Mesendoderm (in vitro differentiated cells): ENCODE measurements around the gene SMPD1.
A peak's percentile ranks its signal among the peaks of the same experiment; 100 is the strongest.

Experiments
- DNase-seq: peaks from one replicate; pipeline ENCODE4 v3.0.0; 2013
- H2AK5ac ChIP-seq: 2 replicates; pipeline ENCODE4 v1.6.1; 2013; ENCODE audit warnings: low read length, inconsistent platforms
- H2BK120ac ChIP-seq: 2 replicates; pipeline ENCODE4 v1.6.1; 2013; ENCODE audit warnings: low read depth, mild to moderate bottlenecking, low read length, moderate library complexity, mixed read lengths
- H2BK15ac ChIP-seq: replicated peaks from 2 replicates; pipeline ENCODE4 v1.6.1; 2013; ENCODE audit warnings: low read depth, mild to moderate bottlenecking, moderate library complexity
- H2BK5ac ChIP-seq: 2 replicates; pipeline ENCODE4 v1.6.1; 2013; ENCODE audit warnings: low read length, inconsistent platforms
- H3K18ac ChIP-seq: 2 replicates; pipeline ENCODE4 v1.6.1; 2013; ENCODE audit warnings: mild to moderate bottlenecking, low read length, mixed read lengths
- H3K23ac ChIP-seq: one replicate; pipeline ENCODE4 v1.6.1; 2013; ENCODE audit warnings: low read length
- H3K27ac ChIP-seq: 2 replicates; pipeline ENCODE4 v1.5.1; 2013; ENCODE audit warnings: low read depth, mild to moderate bottlenecking, inconsistent platforms, low read length, moderate library complexity
- H3K27me3 ChIP-seq: 2 replicates; pipeline ENCODE4 v1.6.1; 2013; ENCODE audit warnings: low read length, control low read depth, mild to moderate bottlenecking, inconsistent platforms; ENCODE audit not compliant: insufficient read depth, poor library complexity
- H3K36me3 ChIP-seq: 2 replicates; pipeline ENCODE4 v1.6.1; 2013; ENCODE audit warnings: low read length, inconsistent platforms; ENCODE audit not compliant: control insufficient read depth, insufficient read depth
- H3K4ac ChIP-seq: one replicate; pipeline ENCODE4 v1.6.1; 2013; ENCODE audit warnings: low read depth, mild to moderate bottlenecking, low read length, moderate library complexity
- H3K4me1 ChIP-seq: 2 replicates; pipeline ENCODE4 v1.6.1; 2013; ENCODE audit warnings: low read depth, low read length, inconsistent platforms; ENCODE audit not compliant: control insufficient read depth
- H3K4me2 ChIP-seq: 2 replicates; pipeline ENCODE4 v1.6.1; 2013; ENCODE audit warnings: low read length
- H3K4me3 ChIP-seq: 2 replicates; pipeline ENCODE4 v1.5.1; 2013; ENCODE audit warnings: mild to moderate bottlenecking, low read length
- H3K56ac ChIP-seq: one replicate; pipeline ENCODE4 v1.6.1; 2013; ENCODE audit warnings: low read length
- H3K79me1 ChIP-seq: 2 replicates; pipeline ENCODE4 v1.6.1; 2013; ENCODE audit warnings: low read length, inconsistent platforms
- H3K79me2 ChIP-seq: 2 replicates; pipeline ENCODE4 v1.6.1; 2013; ENCODE audit warnings: mild to moderate bottlenecking, low read length; ENCODE audit not compliant: control insufficient read depth, insufficient read depth
- H3K9ac ChIP-seq: 2 replicates; pipeline ENCODE4 v1.6.1; 2013; ENCODE audit warnings: low read length, inconsistent platforms
- H4K5ac ChIP-seq: one replicate; pipeline ENCODE4 v1.6.1; 2013; ENCODE audit warnings: low read length
- H4K8ac ChIP-seq: one replicate; pipeline ENCODE4 v1.6.1; 2013; ENCODE audit warnings: low read depth, mild to moderate bottlenecking, control low read depth, low read length, moderate library complexity
- WGBS: extraction: QIAGEN DNeasy Blood & Tissue Kit; methylation state at CpG from one replicate; pipeline ENCODE4 v1.1.7; 2013; ENCODE audit warnings: low lambda C conversion rate, missing lambda C conversion rate; ENCODE audit not compliant: insufficient coverage; ENCODE audit errors: extremely low coverage; 5-methylcytosine and 5-hydroxymethylcytosine counted together

The SMPD1 gene

GRCh38 chr11:6353367-6353987 is 36.8 kb upstream of the SMPD1 start:
- Histone ChIP-seq H4K5ac (no peak overlapping the region), H3K36me3 (no peaks in the 10 kb centered on the region), H4K8ac (no peak overlapping the region), H2BK5ac (no peak overlapping the region), H2AK5ac (no peak overlapping the region), H3K4me1 (no peaks in the 10 kb centered on the region), H3K4ac (no peak overlapping the region), H3K27ac (no peak overlapping the region), H3K27me3 (no peaks in the 10 kb centered on the region), H3K9ac (no peak overlapping the region), H3K79me1 (no peaks in the 10 kb centered on the region), H3K79me2 (no peaks in the 10 kb centered on the region), H2BK120ac (no peak overlapping the region), H3K18ac (no peak overlapping the region), H2BK15ac (no peak overlapping the region), H3K56ac (no peak overlapping the region), H3K4me2 (no peak overlapping the region), H3K4me3 (no peak overlapping the region), H3K23ac (no peak overlapping the region)
- no CpG with 5 or more reads among the region's 5 CpGs for WGBS
- peak; percentile 99 for DNase-seq

- no peak overlapping the region for H3K18ac ChIP-seq
- no peak overlapping the region for H3K4me3 ChIP-seq
- no peak overlapping the region for H2AK5ac ChIP-seq
- no peak overlapping the region for H3K56ac ChIP-seq
- H3K27me3 ChIP-seq, result no peaks in the 10 kb centered on the region
- DNase-seq, result no peak
- no peak overlapping the region for H2BK5ac ChIP-seq
- no peak overlapping the region for H4K8ac ChIP-seq
- H3K9ac ChIP-seq, result no peak overlapping the region
- H3K4me1 ChIP-seq, result no peaks in the 10 kb centered on the region
- no peak overlapping the region for H2BK120ac ChIP-seq
- no peak overlapping the region for H3K4me2 ChIP-seq
- no peak overlapping the region for H4K5ac ChIP-seq
- no peaks in the 10 kb centered on the region for H3K79me2 ChIP-seq
- H3K4ac ChIP-seq, result no peak overlapping the region
- WGBS, result no CpG with 5 or more reads among the region's 4 CpGs
- no peak overlapping the region for H2BK15ac ChIP-seq
- no peak overlapping the region for H3K27ac ChIP-seq
- H3K79me1 ChIP-seq, result no peaks in the 10 kb centered on the region
- no peak overlapping the region for H3K23ac ChIP-seq
- H3K36me3 ChIP-seq, result no peaks in the 10 kb centered on the region
These were observed 35.4 kb upstream of the SMPD1 start for GRCh38 chr11:6354651-6355485.

GRCh38 chr11:6356503-6357055 is 33.7 kb upstream of the SMPD1 start:
- Histone ChIP-seq H3K56ac (no peak overlapping the region), H3K9ac (no peak overlapping the region), H3K18ac (no peak overlapping the region), H3K27ac (no peak overlapping the region), H3K4ac (no peak overlapping the region), H3K4me3 (no peak overlapping the region), H3K79me1 (no peaks in the 10 kb centered on the region), H2AK5ac (no peak overlapping the region), H3K4me2 (no peak overlapping the region), H3K23ac (no peak overlapping the region), H2BK120ac (no peak overlapping the region), H2BK15ac (no peak overlapping the region), H4K5ac (no peak overlapping the region), H2BK5ac (no peak overlapping the region), H3K36me3 (no peaks in the 10 kb centered on the region), H3K27me3 (no peaks in the 10 kb centered on the region), H4K8ac (no peak overlapping the region), H3K79me2 (no peaks in the 10 kb centered on the region), H3K4me1 (no peaks in the 10 kb centered on the region)
- WGBS, result no CpG with 5 or more reads among the region's 4 CpGs
- DNase-seq, result no peak

- H4K5ac ChIP-seq, result no peak overlapping the region
- no peaks in the 10 kb centered on the region for H3K79me2 ChIP-seq
- H3K27me3 ChIP-seq, result no peaks in the 10 kb centered on the region
- no peaks in the 10 kb centered on the region for H3K79me1 ChIP-seq
- H3K4me1 ChIP-seq, result no peaks in the 10 kb centered on the region
- peak; percentile 73 for DNase-seq
- H3K18ac ChIP-seq, result no peak overlapping the region
- H2BK5ac ChIP-seq, result no peak overlapping the region
- H3K56ac ChIP-seq, result no peak overlapping the region
- H3K23ac ChIP-seq, result no peak overlapping the region
- H3K4me2 ChIP-seq, result no peak overlapping the region
- no peak overlapping the region for H3K9ac ChIP-seq
- no peak overlapping the region for H2AK5ac ChIP-seq
- H2BK15ac ChIP-seq, result no peak overlapping the region
- WGBS, result no CpG with 5 or more reads among the region's 9 CpGs
- no peak overlapping the region for H2BK120ac ChIP-seq
- H3K36me3 ChIP-seq, result no peaks in the 10 kb centered on the region
- no peak overlapping the region for H3K4ac ChIP-seq
- H3K4me3 ChIP-seq, result no peak overlapping the region
- H4K8ac ChIP-seq, result no peak overlapping the region
- no peak overlapping the region for H3K27ac ChIP-seq
These were observed 33.1 kb upstream of the SMPD1 start for GRCh38 chr11:6357222-6357621.

- no CpG with 5 or more reads among the region's 3 CpGs for WGBS
- H4K8ac ChIP-seq, result no peak overlapping the region
- H3K4me2 ChIP-seq, result no peak overlapping the region
These were observed 30.1 kb upstream of the SMPD1 start for GRCh38 chr11:6360183-6360582.

More at GRCh38 chr11:6360183-6360582, 30.1 kb upstream of the SMPD1 start:
- no peak overlapping the region for H2AK5ac ChIP-seq
- H3K18ac ChIP-seq, result no peak overlapping the region
- H3K27ac ChIP-seq, result no peak overlapping the region
- H3K23ac ChIP-seq, result no peak overlapping the region
- H3K36me3 ChIP-seq, result no peaks in the 10 kb centered on the region
- H4K5ac ChIP-seq, result no peak overlapping the region
- H3K4ac ChIP-seq, result no peak overlapping the region
- H3K27me3 ChIP-seq, result no peaks in the 10 kb centered on the region
- H3K4me1 ChIP-seq, result no peaks in the 10 kb centered on the region
- H2BK120ac ChIP-seq, result no peak overlapping the region
- no peak for DNase-seq
- no peak overlapping the region for H2BK15ac ChIP-seq
- H2BK5ac ChIP-seq, result no peak overlapping the region
- no peak overlapping the region for H3K9ac ChIP-seq
- no peak overlapping the region for H3K4me3 ChIP-seq
- H3K79me1 ChIP-seq, result no peaks in the 10 kb centered on the region
- H3K56ac ChIP-seq, result no peak overlapping the region
- no peaks in the 10 kb centered on the region for H3K79me2 ChIP-seq
